Activated T-cell treated with anti-CD3 and anti-CD28 coated beads, Interleukin-2, amount 50 U/mL, for 72 hours (primary cell): ENCODE data around the gene LAMA1. TPM values are rescaled to one million over a fixed set of nuclear protein-coding genes. Genes with fewer than 3 reads are reported as not detected.

Experiments
- ATAC-seq, 2 donors: fragments of 150-1000 bp; cut with Tn5 transposase; replicated peaks in 1 of 2; 2 replicates each; pipeline ENCODE4 v1.10.0; 2021; ENCODE audit warnings: moderate library complexity in 2 of 2, mild to moderate bottlenecking in 1 of 2
- DNase-seq, 2 donors: peaks; one replicate each; pipeline ENCODE4 v3.0.0; 2021 to 2022; ENCODE audit warnings: mixed read lengths in 1 of 2
- H3K27ac Mint-ChIP-seq: one replicate; pipeline ENCODE4 v1.8.0; 2022; ENCODE audit warnings: mild to moderate bottlenecking, moderate library complexity, mixed read lengths
- H3K27me3 Mint-ChIP-seq: one replicate; pipeline ENCODE4 v1.8.0; 2022; ENCODE audit warnings: low read depth, mixed read lengths
- H3K36me3 Mint-ChIP-seq, 2 donors: one replicate each; pipeline ENCODE4 v1.8.0; 2022; ENCODE audit warnings: mixed read lengths in 2 of 2, mild to moderate bottlenecking in 1 of 2; ENCODE audit not compliant: insufficient read depth in 2 of 2
- H3K4me1 Mint-ChIP-seq: one replicate; pipeline ENCODE4 v1.8.0; 2022; ENCODE audit warnings: low read depth, mixed read lengths
- H3K4me3 Mint-ChIP-seq, 2 donors: one replicate each; pipeline ENCODE4 v1.8.0; 2022; ENCODE audit warnings: mild to moderate bottlenecking in 2 of 2, mixed read lengths in 2 of 2, moderate library complexity in 2 of 2
- H3K9me3 Mint-ChIP-seq, 2 donors: one replicate each; pipeline ENCODE4 v1.8.0; 2022; ENCODE audit warnings: mixed read lengths in 2 of 2
- total RNA-seq, 2 donors: library from RNA; stranded (reverse); gene quantifications; one replicate each; pipeline ENCODE4 v1.2.3, GENCODE V29; 2022

LAMA1 gene
- total RNA-seq, 2 donors from 2014 or later, result not detected

DNA sequence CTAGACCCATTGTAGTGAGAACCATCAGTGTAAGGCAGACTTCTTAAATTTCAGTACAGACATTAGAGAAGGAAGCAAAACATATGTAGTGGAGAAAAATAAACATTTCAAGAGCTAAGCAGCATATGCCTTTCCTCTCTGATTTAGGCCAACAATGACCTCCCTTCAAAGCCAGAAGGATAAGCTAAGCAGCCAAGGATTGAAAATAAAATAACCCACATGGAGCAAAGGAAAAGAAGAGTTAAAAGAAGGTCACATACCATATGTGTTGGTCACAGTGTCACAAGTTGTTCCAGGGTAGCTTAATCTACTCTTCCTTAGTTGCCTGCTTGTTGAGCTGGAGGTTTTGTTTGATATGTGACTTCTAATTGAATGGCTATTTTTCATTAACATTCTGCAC lies 15.6 kb upstream of the LAMA1 start:
- peaks cover 0 to 2% of the 10 kb centered on the region in 2 donors for H3K36me3 Mint-ChIP-seq
- DNase-seq, result no peak
- H3K27ac Mint-ChIP-seq, result no peak overlapping the region
- H3K27me3 Mint-ChIP-seq, result no peaks in the 10 kb centered on the region
- ATAC-seq, result no peak
- peaks cover 5 to 8% of the 10 kb centered on the region in 2 donors for H3K9me3 Mint-ChIP-seq
- no peak overlapping the region for H3K4me3 Mint-ChIP-seq
- H3K4me1 Mint-ChIP-seq, result no peaks in the 10 kb centered on the region

DNA sequence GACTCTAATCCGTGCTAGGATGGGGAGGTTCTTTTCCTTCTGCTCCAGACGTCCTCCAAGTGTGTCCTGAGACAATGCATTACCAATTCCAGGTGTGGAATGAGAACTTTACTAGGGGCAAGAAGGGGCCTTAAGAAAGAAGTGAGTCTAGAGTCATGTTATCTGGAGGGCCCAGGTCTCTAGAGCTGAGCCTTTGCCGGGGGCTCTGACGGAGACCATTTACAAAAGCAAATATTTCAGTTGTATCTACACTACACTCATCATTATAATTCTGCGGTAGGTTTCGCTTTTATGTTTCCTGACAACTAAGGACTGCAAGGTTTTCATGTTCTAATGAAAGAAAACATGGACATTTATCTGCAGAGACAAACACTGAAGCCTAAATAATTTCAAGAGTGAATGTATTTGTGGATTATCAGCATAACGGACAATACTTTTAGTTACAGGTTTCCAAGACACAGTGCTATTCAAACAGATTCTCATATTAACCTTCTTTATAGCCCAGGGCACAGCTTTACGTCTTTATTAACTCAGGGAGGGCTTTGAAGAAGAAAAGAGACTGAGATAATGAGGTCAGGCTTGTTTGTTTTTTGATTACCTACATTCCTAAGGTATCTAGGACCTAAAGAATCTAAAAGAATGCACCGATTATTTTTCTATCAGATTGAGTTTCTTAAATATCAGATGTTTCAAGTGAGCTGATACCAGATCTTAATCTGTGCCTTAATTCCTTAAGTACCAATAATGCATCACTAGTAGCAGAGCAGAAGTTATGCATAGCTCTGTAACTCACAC lies 15.0 kb upstream of the LAMA1 start:
- Mint-ChIP-seq H3K4me3 (no peak overlapping the region), H3K4me1 (no peaks in the 10 kb centered on the region), H3K27me3 (no peaks in the 10 kb centered on the region), H3K36me3 (peaks cover 0 to 2% of the 10 kb centered on the region in 2 donors), H3K9me3 (peaks cover 5 to 6% of the 10 kb centered on the region in 2 donors), H3K27ac (no peak overlapping the region)
- ATAC-seq, result no peak
- no peak for DNase-seq

DNA sequence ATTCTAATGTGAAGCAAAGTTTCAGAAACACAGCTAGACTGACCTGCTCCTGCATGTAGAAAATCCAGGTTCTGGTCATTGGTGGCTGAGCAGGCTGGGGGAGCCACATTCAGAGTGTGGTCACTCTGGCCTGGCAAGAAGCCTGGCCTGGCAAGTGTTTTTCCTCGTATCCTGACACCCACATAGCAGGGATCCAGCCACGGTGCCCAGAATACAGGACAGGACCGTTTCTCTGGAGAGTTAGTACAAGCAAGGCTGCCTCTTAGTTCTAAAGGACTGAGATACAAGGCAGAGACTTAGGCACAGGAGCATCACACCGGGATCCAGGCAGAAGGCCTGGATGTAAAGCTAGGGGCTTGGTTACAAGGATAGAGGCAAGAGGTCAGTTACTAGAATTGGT lies 4.8 kb upstream of the LAMA1 start:
- no peak overlapping the region for H3K27ac Mint-ChIP-seq
- H3K9me3 Mint-ChIP-seq, result peaks cover 0 to 4% of the 10 kb centered on the region in 2 donors
- DNase-seq, result no peak
- H3K4me3 Mint-ChIP-seq, result no peak overlapping the region
- no peaks in the 10 kb centered on the region for H3K36me3 Mint-ChIP-seq
- H3K27me3 Mint-ChIP-seq, result peaks cover 5% of the 10 kb centered on the region
- no peak for ATAC-seq
- H3K4me1 Mint-ChIP-seq, result no peaks in the 10 kb centered on the region

DNA sequence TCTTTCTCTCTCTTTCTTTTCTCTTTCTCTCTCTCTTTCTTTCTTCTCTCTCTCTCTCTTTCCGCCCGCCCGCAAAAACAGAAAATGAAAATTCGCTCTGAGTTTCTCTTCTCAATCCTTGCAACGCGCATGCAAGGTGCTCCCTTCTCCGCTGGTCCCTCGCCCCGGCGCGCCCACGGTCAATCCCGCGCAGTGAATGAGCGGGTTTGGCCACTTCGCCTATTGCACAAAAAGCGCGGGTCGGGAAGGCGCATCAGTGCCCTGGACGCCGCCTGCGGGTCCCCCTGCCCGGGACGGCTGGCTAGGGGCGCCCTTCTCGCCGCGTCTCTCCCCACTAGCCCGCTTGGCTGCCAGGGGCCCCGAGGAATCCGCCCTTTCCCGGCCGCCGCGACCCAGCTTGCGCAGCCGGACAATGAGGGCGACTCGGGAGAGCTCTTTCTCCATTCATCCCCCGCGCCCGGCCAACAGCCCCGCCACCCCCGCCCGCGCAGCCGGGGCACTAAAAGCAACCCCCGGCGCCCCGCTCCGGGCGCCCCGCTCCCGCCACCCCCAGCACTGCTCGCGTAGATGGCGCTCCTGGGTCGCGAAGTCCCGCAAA lies 706 bp downstream of the LAMA1 start:
- H3K4me3 Mint-ChIP-seq, result peak overlapping the region; percentile 52 to 74
- no peak overlapping the region for H3K27ac Mint-ChIP-seq
- H3K36me3 Mint-ChIP-seq, result no peaks in the 10 kb centered on the region
- peaks cover 10% of the 10 kb centered on the region for H3K4me1 Mint-ChIP-seq
- ATAC-seq (no peak), DNase-seq (no peak)
- peaks cover 30% of the 10 kb centered on the region for H3K27me3 Mint-ChIP-seq
- H3K9me3 Mint-ChIP-seq, result no peaks in the 10 kb centered on the region

DNA sequence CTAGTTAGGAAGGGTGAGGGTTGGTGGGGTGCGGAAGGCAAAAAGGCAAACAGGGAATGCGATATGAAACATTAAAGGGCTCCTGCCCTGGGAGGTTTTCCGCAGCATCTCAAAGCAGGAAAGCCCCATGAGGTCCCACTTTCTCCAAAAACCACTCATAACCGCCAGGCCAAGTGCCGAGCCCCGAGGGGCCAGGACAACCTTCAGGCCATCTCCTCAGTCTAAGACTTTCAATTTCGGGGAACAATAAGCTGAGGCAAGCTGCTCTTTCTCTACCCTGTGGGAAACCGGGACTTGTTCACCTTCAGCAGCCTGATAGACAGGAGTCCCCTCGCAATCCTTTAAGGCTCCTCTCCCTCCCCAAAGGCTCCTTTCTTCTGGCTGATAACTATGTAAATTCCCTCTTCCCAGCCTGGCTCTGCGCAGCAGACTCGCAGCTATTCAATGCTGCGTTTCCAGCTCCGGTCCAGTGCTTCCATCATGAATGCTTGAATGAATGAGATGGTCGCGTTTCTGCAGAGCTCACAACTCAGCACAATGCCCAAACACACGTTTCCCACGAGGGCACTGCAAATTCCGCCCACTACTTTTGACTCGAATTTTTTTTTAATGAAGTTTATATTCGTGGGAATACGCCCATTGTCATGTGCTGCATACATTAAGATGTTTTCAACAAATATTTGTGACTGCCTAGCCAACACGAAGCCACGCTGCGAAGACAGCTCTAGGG lies 1.4 kb downstream of the LAMA1 start:
- no peak for ATAC-seq
- DNase-seq, result no peak
- H3K27me3 Mint-ChIP-seq, result peaks cover 30% of the 10 kb centered on the region
- peak overlapping the region; percentile 52 to 74 for H3K4me3 Mint-ChIP-seq
- no peak overlapping the region for H3K27ac Mint-ChIP-seq
- no peaks in the 10 kb centered on the region for H3K36me3 Mint-ChIP-seq
- no peaks in the 10 kb centered on the region for H3K9me3 Mint-ChIP-seq
- peaks cover 10% of the 10 kb centered on the region for H3K4me1 Mint-ChIP-seq

DNA sequence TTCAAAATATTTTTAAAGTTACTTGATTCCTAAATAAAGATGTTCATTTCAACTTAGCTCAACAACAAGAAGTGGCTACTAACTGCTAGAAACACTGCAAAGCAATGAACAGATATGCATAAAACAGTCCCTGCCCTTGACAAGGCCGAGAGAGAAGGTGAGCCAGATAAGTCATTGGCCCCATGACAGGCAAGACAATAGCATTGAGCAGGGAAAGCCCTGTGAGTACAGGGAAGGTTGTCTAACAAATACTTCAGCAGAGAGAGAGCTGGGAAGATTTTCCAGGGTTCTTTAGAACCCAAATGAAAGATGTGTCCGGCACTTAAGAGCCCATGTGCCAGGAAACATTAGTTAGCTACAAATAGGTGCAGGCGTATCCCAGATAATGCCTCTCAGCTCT lies 4.7 kb downstream of the LAMA1 start:
- no peak for DNase-seq
- Mint-ChIP-seq H3K36me3 (no peaks in the 10 kb centered on the region), H3K27me3 (peaks cover 25% of the 10 kb centered on the region), H3K4me1 (peaks cover 10% of the 10 kb centered on the region), H3K27ac (no peak overlapping the region), H3K4me3 (no peak overlapping the region), H3K9me3 (no peaks in the 10 kb centered on the region)
- no peak for ATAC-seq

DNA sequence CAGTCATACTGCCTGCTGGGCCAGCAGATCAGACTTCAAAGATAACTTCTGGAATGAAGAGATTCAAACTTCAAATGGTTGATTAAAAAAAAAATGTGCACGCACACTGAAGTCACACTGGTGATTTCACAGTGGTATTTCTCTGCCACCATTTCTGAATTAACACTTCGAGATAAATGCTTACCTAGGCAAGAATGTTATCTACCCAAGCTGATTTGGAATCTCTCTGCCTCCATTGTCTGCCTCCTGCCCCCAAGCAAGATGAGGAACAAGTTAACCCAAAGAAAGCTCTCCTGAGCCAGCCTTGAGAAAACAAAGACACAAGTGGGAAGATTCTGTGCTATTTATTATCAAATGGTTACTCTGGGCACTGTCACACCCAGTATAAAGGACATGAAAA lies 6.5 kb downstream of the LAMA1 start:
- H3K27ac Mint-ChIP-seq, result no peak overlapping the region

DNA sequence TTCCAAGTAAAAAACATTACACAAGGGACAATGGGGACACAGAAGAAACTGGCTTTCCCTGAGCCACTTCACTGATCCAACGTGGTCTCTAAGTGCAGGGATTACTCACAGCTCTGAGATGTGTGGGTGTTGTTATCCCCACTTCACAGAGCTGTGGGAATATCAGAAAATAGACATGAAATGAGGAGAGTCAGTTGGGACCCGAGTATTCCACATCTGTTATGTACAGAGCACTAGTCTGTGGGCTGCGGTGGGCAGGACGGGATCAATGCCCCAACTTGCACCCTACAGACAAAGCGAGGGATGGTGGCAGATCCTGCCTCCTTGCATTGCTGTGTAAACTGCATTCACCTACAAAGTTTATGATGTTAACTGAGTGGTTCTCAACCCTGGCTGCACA lies 11.7 kb downstream of the LAMA1 start:
- peaks cover 0 to 2% of the 10 kb centered on the region in 2 donors for H3K9me3 Mint-ChIP-seq
- H3K27ac Mint-ChIP-seq, result no peak overlapping the region
- no peak overlapping the region for H3K4me3 Mint-ChIP-seq
- no peaks in the 10 kb centered on the region for H3K27me3 Mint-ChIP-seq
- H3K4me1 Mint-ChIP-seq, result no peaks in the 10 kb centered on the region
- peaks cover 0 to 4% of the 10 kb centered on the region in 2 donors for H3K36me3 Mint-ChIP-seq
- no peak for DNase-seq
- ATAC-seq, result no peak

More for the DNA sequence above, 6.5 kb downstream of the LAMA1 start:
- H3K4me3 Mint-ChIP-seq, result no peak overlapping the region
- peaks cover 16% of the 10 kb centered on the region for H3K27me3 Mint-ChIP-seq
- ATAC-seq (no peak), DNase-seq (no peak)
- peaks cover 2% of the 10 kb centered on the region for H3K4me1 Mint-ChIP-seq
- no peaks in the 10 kb centered on the region for H3K36me3 Mint-ChIP-seq
- H3K9me3 Mint-ChIP-seq, result no peaks in the 10 kb centered on the region

DNA sequence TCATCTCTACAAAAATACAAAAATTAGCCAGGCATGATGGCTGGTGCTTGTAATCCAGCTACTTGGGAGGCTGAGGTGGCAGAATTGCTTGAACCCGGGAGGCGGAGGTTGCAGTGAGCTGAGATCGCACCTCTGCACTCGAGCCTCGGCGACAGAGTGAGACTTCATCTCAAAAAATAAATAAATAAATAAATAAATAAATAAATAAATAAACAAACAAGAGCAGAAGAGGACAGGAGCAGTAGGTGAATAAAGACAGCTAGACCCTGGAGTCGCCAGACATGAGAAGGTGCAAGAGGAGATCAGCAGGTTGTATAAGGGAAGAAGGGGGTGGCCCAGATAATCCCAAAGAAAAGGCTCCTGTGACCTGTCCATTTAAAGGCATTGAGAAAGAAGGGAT lies 12.3 kb downstream of the LAMA1 start:
- Mint-ChIP-seq H3K36me3 (peaks cover 0 to 4% of the 10 kb centered on the region in 2 donors), H3K4me1 (no peaks in the 10 kb centered on the region), H3K9me3 (peaks cover 0 to 2% of the 10 kb centered on the region in 2 donors), H3K27me3 (no peaks in the 10 kb centered on the region), H3K27ac (no peak overlapping the region), H3K4me3 (no peak overlapping the region)
- no peak for ATAC-seq
- no peak for DNase-seq

DNA sequence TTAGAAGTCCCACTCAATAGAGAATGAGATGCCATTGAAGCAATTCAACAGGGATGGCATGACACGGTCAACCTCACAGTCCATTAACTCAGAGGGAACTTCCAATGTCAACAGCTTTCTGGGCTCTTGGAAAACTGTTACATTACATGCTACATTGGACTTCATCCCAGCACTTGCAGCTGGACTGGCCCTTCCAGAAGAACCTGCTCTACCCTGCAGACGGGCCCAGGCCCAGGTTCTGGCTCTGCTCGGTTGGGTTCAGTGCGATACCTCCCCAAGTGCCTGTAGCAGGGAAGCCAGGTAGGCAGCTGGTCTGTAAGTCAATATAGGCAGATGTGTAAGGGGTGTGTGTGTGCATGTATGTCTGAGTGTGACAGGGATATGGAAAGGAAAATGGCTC lies 12.9 kb downstream of the LAMA1 start:
- H3K36me3 Mint-ChIP-seq, result peaks cover 0 to 4% of the 10 kb centered on the region in 2 donors
- ATAC-seq, result no peak
- H3K27ac Mint-ChIP-seq, result no peak overlapping the region
- no peak overlapping the region for H3K4me3 Mint-ChIP-seq
- no peaks in the 10 kb centered on the region for H3K4me1 Mint-ChIP-seq
- no peaks in the 10 kb centered on the region for H3K27me3 Mint-ChIP-seq
- H3K9me3 Mint-ChIP-seq, result peaks cover 0 to 2% of the 10 kb centered on the region in 2 donors
- DNase-seq, result no peak

DNA sequence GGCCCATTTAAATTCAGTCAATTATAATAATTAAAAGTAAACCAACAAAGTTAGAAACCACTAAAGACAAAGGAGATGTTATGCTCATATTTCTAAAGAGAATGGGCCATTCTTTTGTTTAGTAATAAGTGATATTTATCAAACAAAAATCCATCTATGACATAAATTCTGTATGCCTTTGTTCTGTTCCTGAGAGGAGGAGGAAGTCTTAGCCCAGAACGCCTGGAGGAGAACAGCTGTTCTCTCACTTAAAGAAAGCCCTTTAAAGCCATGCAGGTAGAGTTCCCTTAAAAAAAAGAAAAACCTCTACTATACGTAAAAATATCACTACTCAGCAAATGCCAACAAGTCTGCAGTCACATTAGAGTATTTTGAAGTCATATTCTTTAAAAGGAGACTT lies 15.5 kb downstream of the LAMA1 start:
- Mint-ChIP-seq H3K4me1 (no peaks in the 10 kb centered on the region), H3K4me3 (no peak overlapping the region), H3K9me3 (peaks cover 0 to 2% of the 10 kb centered on the region in 2 donors), H3K36me3 (peaks cover 0 to 5% of the 10 kb centered on the region in 2 donors), H3K27me3 (no peaks in the 10 kb centered on the region), H3K27ac (no peak overlapping the region)
- DNase-seq (no peak), ATAC-seq (no peak)

DNA sequence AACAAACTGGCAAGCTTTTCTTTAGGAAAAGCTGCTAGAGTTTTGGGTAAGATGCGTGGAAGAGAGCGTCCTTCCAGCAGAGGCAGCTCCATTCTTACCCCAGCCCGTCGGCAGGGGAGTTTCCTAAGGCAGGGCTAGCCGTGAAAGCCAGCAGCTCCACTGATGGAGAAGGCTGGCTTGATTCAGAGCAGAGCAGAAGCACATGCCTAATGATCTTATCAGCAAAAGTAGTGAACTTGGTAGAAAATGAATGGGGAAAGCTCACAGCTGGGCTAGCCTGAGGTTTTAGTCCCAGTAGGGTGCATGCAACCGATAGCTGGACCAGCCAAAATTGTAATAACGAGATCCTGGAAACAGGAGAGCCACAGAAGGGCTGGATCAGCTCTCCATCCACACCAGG lies 20.8 kb downstream of the LAMA1 start:
- H3K4me1 Mint-ChIP-seq, result no peaks in the 10 kb centered on the region
- no peak for DNase-seq
- H3K27me3 Mint-ChIP-seq, result no peaks in the 10 kb centered on the region
- H3K27ac Mint-ChIP-seq, result no peak overlapping the region
- peaks cover 3% of the 10 kb centered on the region in 2 donors for H3K9me3 Mint-ChIP-seq
- H3K36me3 Mint-ChIP-seq, result peaks cover 0 to 2% of the 10 kb centered on the region in 2 donors
- no peak overlapping the region for H3K4me3 Mint-ChIP-seq
- no peak for ATAC-seq

DNA sequence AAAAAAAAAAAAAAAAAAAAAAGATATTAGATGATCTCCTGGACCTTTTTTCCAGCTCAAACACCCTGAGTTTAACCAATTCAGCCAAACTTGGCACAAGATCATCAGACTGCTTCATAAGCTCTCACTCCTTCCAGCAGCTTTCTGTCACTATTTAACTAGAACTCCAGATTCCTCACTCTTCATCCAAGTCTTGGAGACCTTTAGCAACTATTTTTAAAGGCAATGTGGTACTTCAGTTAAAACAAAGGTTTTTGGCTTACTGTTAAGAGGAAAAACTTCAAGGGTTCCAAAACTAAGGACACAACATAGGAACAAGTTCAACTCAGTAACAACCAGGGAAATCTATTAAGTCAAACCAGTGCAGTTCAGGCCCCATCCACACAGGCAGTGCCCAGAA lies 23.2 kb downstream of the LAMA1 start:
- no peak for ATAC-seq
- peaks cover 3% of the 10 kb centered on the region in 2 donors for H3K9me3 Mint-ChIP-seq
- no peak for DNase-seq
- H3K27ac Mint-ChIP-seq, result no peak overlapping the region
- H3K4me1 Mint-ChIP-seq, result no peaks in the 10 kb centered on the region
- no peak overlapping the region for H3K4me3 Mint-ChIP-seq
- H3K36me3 Mint-ChIP-seq, result peaks cover 0 to under 1% of the 10 kb centered on the region in 2 donors
- H3K27me3 Mint-ChIP-seq, result no peaks in the 10 kb centered on the region
